Liver (tissue), 9 donors: ENCODE measurements around the gene EFCAB12. TPM values are rescaled to one million over a fixed set of nuclear protein-coding genes. Genes with fewer than 3 reads are reported as not detected.
"Not testable (repeated sequence)": the region's sequence is repeated elsewhere in the genome, so short reads cannot be mapped to it uniquely, and the experiment has no call there.

Experiments
- DNase-seq: peaks from one replicate; pipeline ENCODE4 v3.0.0-alpha.2; 2017; ENCODE audit warnings: low spot score
- H3K27ac ChIP-seq, 2 donors: one replicate each; pipeline ENCODE4 v1.7.0; 2013; ENCODE audit warnings: inconsistent platforms in 2 of 2, low read length in 2 of 2, control low read depth in 1 of 2, low read depth in 1 of 2, mild to moderate bottlenecking in 1 of 2
- H3K27me3 ChIP-seq, 4 donors: one replicate each; pipeline versions ENCODE4 v1.6.1 to v1.7.0; 2013; ENCODE audit warnings: low read length in 3 of 4, inconsistent platforms in 1 of 4, mild to moderate bottlenecking in 1 of 4, moderate library complexity in 1 of 4; ENCODE audit not compliant: control insufficient read depth in 4 of 4, insufficient read depth in 4 of 4
- H3K36me3 ChIP-seq, 4 donors: one replicate each; pipeline versions ENCODE4 v1.6.1 to v1.7.0; 2013; ENCODE audit warnings: low read length in 3 of 4, mild to moderate bottlenecking in 3 of 4, low read depth in 1 of 4, moderate library complexity in 1 of 4; ENCODE audit not compliant: control insufficient read depth in 4 of 4, insufficient read depth in 3 of 4
- H3K4me1 ChIP-seq, 4 donors: one replicate each; pipeline versions ENCODE4 v1.6.1 to v1.7.0; 2013; ENCODE audit warnings: low read length in 3 of 4, mild to moderate bottlenecking in 3 of 4, moderate library complexity in 1 of 4; ENCODE audit not compliant: control insufficient read depth in 4 of 4, insufficient read depth in 4 of 4
- H3K4me3 ChIP-seq, 3 donors: one replicate each; pipeline versions ENCODE4 v1.6.1 to v1.7.0; 2013; ENCODE audit warnings: low read length in 3 of 3, control low read depth in 1 of 3, low read depth in 1 of 3, mild to moderate bottlenecking in 1 of 3
- H3K9ac ChIP-seq, 2 donors: one replicate each; pipeline ENCODE4 v1.7.0; 2013; ENCODE audit warnings: low read length in 2 of 2, mild to moderate bottlenecking in 2 of 2, moderate library complexity in 2 of 2, control low read depth in 1 of 2, low read depth in 1 of 2
- H3K9me3 ChIP-seq, 4 donors: one replicate each; pipeline versions ENCODE4 v1.6.1 to v1.7.0; 2013; ENCODE audit warnings: low read length in 3 of 4; ENCODE audit not compliant: control insufficient read depth in 4 of 4
- ATF3 ChIP-seq: IDR thresholded peaks from 2 replicates; pipeline ENCODE4 v1.6.1; 2016; ENCODE audit warnings: antibody characterized with exemption
- EGR1 ChIP-seq, 2 donors: IDR thresholded peaks; 2 replicates each; pipeline ENCODE4 v1.6.1; 2016 to 2018; ENCODE audit warnings: antibody characterized with exemption in 2 of 2, low read depth in 2 of 2
- FOXA1 ChIP-seq: IDR thresholded peaks from 2 replicates; pipeline ENCODE4 v1.6.1; 2016; ENCODE audit warnings: antibody characterized with exemption
- FOXA2 ChIP-seq: IDR thresholded peaks from 2 replicates; pipeline ENCODE4 v1.6.1; 2016; ENCODE audit warnings: antibody characterized with exemption
- GABPA ChIP-seq, 2 donors: IDR thresholded peaks in 1 of 2; conservative IDR thresholded peaks in 1 of 2; 2 replicates each; pipeline ENCODE4 v1.6.1; 2016; ENCODE audit warnings: antibody characterized with exemption in 2 of 2, mild to moderate bottlenecking in 1 of 2, moderate library complexity in 1 of 2
- HNF4A ChIP-seq, 2 donors: conservative IDR thresholded peaks; 2 replicates each; pipeline ENCODE4 v1.6.1; 2016; ENCODE audit warnings: antibody characterized with exemption in 2 of 2, mild to moderate bottlenecking in 2 of 2
- HNF4G ChIP-seq: IDR thresholded peaks from 2 replicates; pipeline ENCODE4 v1.6.1; 2016; ENCODE audit warnings: antibody characterized with exemption
- JUND ChIP-seq, 2 donors: IDR thresholded peaks; 2 replicates each; pipeline ENCODE4 v1.6.1; 2016; ENCODE audit warnings: antibody characterized with exemption in 2 of 2
- MAX ChIP-seq: IDR thresholded peaks from 2 replicates; pipeline ENCODE4 v1.6.1; 2016; ENCODE audit warnings: antibody characterized with exemption
- NR2F2 ChIP-seq: IDR thresholded peaks from 2 replicates; pipeline ENCODE4 v1.6.1; 2016; ENCODE audit warnings: antibody characterized with exemption
- RAD21 ChIP-seq, 2 donors: IDR thresholded peaks; 2 replicates each; pipeline ENCODE4 v1.6.1; 2016; ENCODE audit warnings: antibody characterized with exemption in 2 of 2, mild to moderate bottlenecking in 2 of 2
- REST ChIP-seq: IDR thresholded peaks from 2 replicates; pipeline ENCODE4 v1.6.1; 2016; ENCODE audit warnings: antibody characterized with exemption, mild to moderate bottlenecking
- RXRA ChIP-seq, 2 donors: IDR thresholded peaks; 2 replicates each; pipeline ENCODE4 v1.6.1; 2017 to 2018; ENCODE audit warnings: antibody characterized with exemption in 2 of 2, mild to moderate bottlenecking in 1 of 2
- SP1 ChIP-seq: IDR thresholded peaks from 2 replicates; pipeline ENCODE4 v1.6.1; 2018; ENCODE audit warnings: antibody characterized with exemption, mild to moderate bottlenecking
- TAF1 ChIP-seq: conservative IDR thresholded peaks from 2 replicates; pipeline ENCODE4 v1.6.1; 2016; ENCODE audit warnings: antibody characterized with exemption, mild to moderate bottlenecking
- YY1 ChIP-seq: IDR thresholded peaks from 2 replicates; pipeline ENCODE4 v1.6.1; 2016; ENCODE audit warnings: antibody characterized with exemption, mild to moderate bottlenecking
- ZBTB33 ChIP-seq: IDR thresholded peaks from 2 replicates; pipeline ENCODE4 v1.6.1; 2016; ENCODE audit warnings: antibody characterized with exemption
- WGBS: extraction: QIAGEN DNeasy Blood & Tissue Kit; methylation state at CpG from one replicate; pipeline ENCODE4 v1.1.7; 2013; 5-methylcytosine and 5-hydroxymethylcytosine counted together
- polyA plus RNA-seq, 2 donors: library from polyadenylated mRNA; stranded (reverse) in 1 of 2; unstranded in 1 of 2; fragments of 200-250 nt in 1 of 2; fragments of >200 nt in 1 of 2; fragmentation: Nextera tagmentation in 1 of 2; extraction: Ambion mirVana in 1 of 2; gene quantifications; one replicate each; pipeline versions ENCODE4 v1.2.1 to v1.2.3, GENCODE V29; 2013 to 2015
- total RNA-seq, 2 donors: library from RNA; depleted of rRNA; stranded (reverse); fragments of >200 nt; gene quantifications; one replicate each; pipeline ENCODE4 v1.2.3, GENCODE V29; 2014
- TF ChIP-seq, protein P1 (sequence below): fragments of 150-350 bp; IDR thresholded peaks from 2 replicates; pipeline ENCODE4 v1.5.1; 2017; ENCODE audit warnings: improper control_type of control experiment, low read depth, low read length; ENCODE audit not compliant: missing input control
- donor health status: healthy.
- donor health status: healthy.
- donor health status: healthy.
- donor health status: healthy.
- donor health status: healthy.

Gene EFCAB12
- total and polyA plus RNA-seq, 4 donors, result 0.37 to 2.4 (median 0.65) TPM

GRCh38 chr3:129392106-129392887, 36.1 kb downstream of the EFCAB12 start:
- H3K4me3 ChIP-seq, DNase-seq, H3K9ac ChIP-seq, H3K4me1 ChIP-seq, H3K27ac ChIP-seq, H3K27me3 ChIP-seq, H3K9me3 ChIP-seq: not testable (repeated sequence)
- WGBS, result 81% methylated on average over 8 of the region's 8 CpGs
- peaks cover 3 to 32% (median 17%) of the 10 kb centered on the region in 4 donors for H3K36me3 ChIP-seq

DNA sequence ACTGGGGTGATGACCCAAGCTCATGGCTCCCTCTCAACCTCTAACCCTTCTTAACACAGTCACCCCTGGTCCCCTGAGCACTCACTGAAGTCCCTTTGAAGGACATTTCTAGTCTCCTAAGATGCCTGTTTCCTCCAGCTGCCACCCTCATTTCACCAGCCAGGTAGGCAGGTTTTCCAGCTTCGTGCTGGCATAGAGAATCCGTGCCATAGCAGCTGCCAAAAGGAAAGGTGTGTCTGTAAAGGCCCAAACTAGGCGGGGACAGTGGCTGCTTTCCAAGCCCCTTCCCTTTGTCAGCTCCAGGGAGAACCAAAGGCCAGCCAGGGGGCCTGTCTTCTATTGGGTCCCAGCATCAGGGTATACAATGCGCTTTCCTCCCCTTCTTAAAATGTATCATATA, 36.9 kb downstream of the EFCAB12 start:
- H3K4me1 ChIP-seq, H3K4me3 ChIP-seq, H3K9me3 ChIP-seq, H3K27ac ChIP-seq, DNase-seq, H3K9ac ChIP-seq, H3K27me3 ChIP-seq: not testable (repeated sequence)
- H3K36me3 ChIP-seq, result peaks cover 3 to 32% (median 17%) of the 10 kb centered on the region in 4 donors
- WGBS, result 90% methylated on average over 4 of the region's 4 CpGs

- TF ChIP-seq RAD21 (IDR thresholded peaks at IDR 0.05) (no peak), YY1 (no peak), HNF4A (conservative IDR thresholded peaks at IDR 0.05) (no peak), SP1 (no peak), ATF3 (no peak), NR2F2 (no peak), GABPA (IDR thresholded peaks at IDR 0.05 in 1 of 2, conservative IDR thresholded peaks at IDR 0.05 in 1 of 2) (no peak), EGR1 (IDR thresholded peaks at IDR 0.05; ENCODE audit: low read depth in 2 of 2) (no peak), FOXA2 (no peak), HNF4G (no peak), JUND (IDR thresholded peaks at IDR 0.05) (no peak), REST (no peak), TAF1 (no peak), RXRA (IDR thresholded peaks at IDR 0.05) (no peak), ZBTB33 (no peak), FOXA1 (no peak), MAX (no peak)
- TF ChIP-seq, protein P1, sequence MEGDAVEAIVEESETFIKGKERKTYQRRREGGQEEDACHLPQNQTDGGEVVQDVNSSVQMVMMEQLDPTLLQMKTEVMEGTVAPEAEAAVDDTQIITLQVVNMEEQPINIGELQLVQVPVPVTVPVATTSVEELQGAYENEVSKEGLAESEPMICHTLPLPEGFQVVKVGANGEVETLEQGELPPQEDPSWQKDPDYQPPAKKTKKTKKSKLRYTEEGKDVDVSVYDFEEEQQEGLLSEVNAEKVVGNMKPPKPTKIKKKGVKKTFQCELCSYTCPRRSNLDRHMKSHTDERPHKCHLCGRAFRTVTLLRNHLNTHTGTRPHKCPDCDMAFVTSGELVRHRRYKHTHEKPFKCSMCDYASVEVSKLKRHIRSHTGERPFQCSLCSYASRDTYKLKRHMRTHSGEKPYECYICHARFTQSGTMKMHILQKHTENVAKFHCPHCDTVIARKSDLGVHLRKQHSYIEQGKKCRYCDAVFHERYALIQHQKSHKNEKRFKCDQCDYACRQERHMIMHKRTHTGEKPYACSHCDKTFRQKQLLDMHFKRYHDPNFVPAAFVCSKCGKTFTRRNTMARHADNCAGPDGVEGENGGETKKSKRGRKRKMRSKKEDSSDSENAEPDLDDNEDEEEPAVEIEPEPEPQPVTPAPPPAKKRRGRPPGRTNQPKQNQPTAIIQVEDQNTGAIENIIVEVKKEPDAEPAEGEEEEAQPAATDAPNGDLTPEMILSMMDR, result no peak
- DNase-seq, result no peak
- WGBS, result 90% methylated on average over 3 of the region's 3 CpGs
- Histone ChIP-seq H3K9ac (no peak overlapping the region), H3K27ac (peak overlapping the region; percentile 28 to 44), H3K4me1 (peaks cover 0 to under 1% (median 0%) of the 10 kb centered on the region in 4 donors), H3K9me3 (no peaks in the 10 kb centered on the region), H3K4me3 (no peak overlapping the region), H3K27me3 (no peaks in the 10 kb centered on the region), H3K36me3 (peaks cover 3 to 30% (median 17%) of the 10 kb centered on the region in 4 donors)
These were observed 38.9 kb downstream of the EFCAB12 start for GRCh38 chr3:129389572-129389937.
